Limb (tissue), 2 donors: ENCODE data around the gene SCYGR2.

Experiments used
- DNase-seq, 2 donors: peaks; one replicate each; pipeline ENCODE4 v3.0.0-alpha.2; 2016; ENCODE audit errors: extremely low spot score in 2 of 2

The SCYGR2 gene

GRCh38 chr2:227612546-227613271 lies 14.0 kb downstream of the SCYGR2 start:
- no peak for DNase-seq

- DNase-seq, result no peak
Observed at GRCh38 chr2:227613272-227613660, 14.6 kb downstream of the SCYGR2 start.

GRCh38 chr2:227614246-227614645 lies 15.6 kb downstream of the SCYGR2 start:
- no peak for DNase-seq

GRCh38 chr2:227614740-227615139 lies 16.0 kb downstream of the SCYGR2 start, which contains the start of gene SCYGR3:
TSS of gene SCYGR3 (minus strand) at chr2:227614840. CDS start at chr2:227614840, 0 bp downstream.
- DNase-seq, result no peak

GRCh38 chr2:227615181-227615580 lies 16.5 kb downstream of the SCYGR2 start:
- no peak for DNase-seq

- no peak for DNase-seq
Observed at GRCh38 chr2:227615906-227616305, 17.2 kb downstream of the SCYGR2 start.

GRCh38 chr2:227616631-227617030 lies 17.9 kb downstream of the SCYGR2 start:
- no peak for DNase-seq

- no peak for DNase-seq
Observed at GRCh38 chr2:227617316-227618230, 18.9 kb downstream of the SCYGR2 start, which contains the start of gene SCYGR4. TSS of gene SCYGR4 (plus strand) at chr2:227617498. CDS start at chr2:227617498, 0 bp downstream.

- DNase-seq, result no peak
Observed at GRCh38 chr2:227623226-227623625, 24.5 kb downstream of the SCYGR2 start.

- no peak for DNase-seq
Observed at GRCh38 chr2:227625420-227625819, 26.7 kb downstream of the SCYGR2 start.

- no peak for DNase-seq
Observed at GRCh38 chr2:227626580-227627151, 28.0 kb downstream of the SCYGR2 start.

- no peak for DNase-seq
Observed at GRCh38 chr2:227627769-227628168, 29.1 kb downstream of the SCYGR2 start.

GRCh38 chr2:227629435-227629834 lies 30.7 kb downstream of the SCYGR2 start:
- no peak for DNase-seq

GRCh38 chr2:227630322-227630721 lies 31.6 kb downstream of the SCYGR2 start:
- no peak for DNase-seq

- no peak for DNase-seq
Observed at GRCh38 chr2:227632827-227633226, 34.1 kb downstream of the SCYGR2 start.

- DNase-seq, result no peak
Observed at GRCh38 chr2:227634201-227634600, 35.5 kb downstream of the SCYGR2 start.

- no peak for DNase-seq
Observed at GRCh38 chr2:227642656-227643055, 44.0 kb downstream of the SCYGR2 start.

GRCh38 chr2:227643990-227644551 lies 45.4 kb downstream of the SCYGR2 start:
- DNase-seq, result no peak
